Breast epithelium (tissue), 4 donors: ENCODE results near the gene LEP. TPM values are rescaled to one million over a fixed set of nuclear protein-coding genes. Genes with fewer than 3 reads are reported as not detected.

Experiments
- DNase-seq, 2 donors: peaks; one replicate each; pipeline ENCODE4 v3.0.0-alpha.2; 2019; ENCODE audit warnings: low spot score in 2 of 2
- H3K27ac ChIP-seq, 2 donors: fragments of 200-600 bp; sonication (generic) in 1 of 2; one replicate each; pipeline ENCODE4 v1.5.1; 2016 to 2019; ENCODE audit warnings: mild to moderate bottlenecking in 1 of 2
- H3K27me3 ChIP-seq, 2 donors: fragments of 200-600 bp; sonication (generic) in 1 of 2; one replicate each; pipeline versions ENCODE4 v1.5.1 to v1.6.0; 2017 to 2019; ENCODE audit warnings: control low read depth in 1 of 2, mild to moderate bottlenecking in 1 of 2
- H3K36me3 ChIP-seq: fragments of 200-600 bp; one replicate; pipeline ENCODE4 v1.5.1; 2019
- H3K4me1 ChIP-seq, 2 donors: fragments of 200-600 bp; sonication (generic); one replicate each; pipeline ENCODE4 v1.5.1; 2016 to 2019; ENCODE audit warnings: control low read depth in 1 of 2
- H3K4me3 ChIP-seq, 3 donors: fragments of 200-600 bp; sonication (generic); 1 replicate in 2 of 3; 2 replicates in 1 of 3; pipeline ENCODE4 v1.5.1; 2016 to 2019; ENCODE audit warnings: mild to moderate bottlenecking in 3 of 3, moderate library complexity in 2 of 3
- H3K9me3 ChIP-seq, 2 donors: fragments of 200-600 bp; sonication (generic) in 1 of 2; one replicate each; pipeline ENCODE4 v1.5.1; 2016 to 2019; ENCODE audit warnings: control low read depth in 1 of 2
- CTCF ChIP-seq, 3 donors: fragments of 450-650 bp; IDR thresholded peaks; one replicate each; pipeline ENCODE4 v1.5.1; 2016 to 2017; ENCODE audit warnings: antibody characterized with exemption in 3 of 3, mild to moderate bottlenecking in 3 of 3, moderate library complexity in 3 of 3
- POLR2A ChIP-seq: fragments of 450-650 bp; IDR thresholded peaks from one replicate; pipeline ENCODE4 v1.6.1; 2016; ENCODE audit warnings: antibody characterized with exemption, mild to moderate bottlenecking, moderate library complexity
- POLR2AphosphoS5 ChIP-seq, 3 donors: sonication (generic); formaldehyde crosslinking; IDR thresholded peaks; one replicate each; pipeline ENCODE4 v1.6.1; 2017; ENCODE audit warnings: antibody characterized with exemption in 3 of 3
- intact Hi-C: fragments of 100-400 bp; cut with DNase I; formaldehyde crosslinking; loops from one replicate; pipeline ENCODE4 v1.15.1; 2023; ENCODE audit warnings: low total_unique reads
- total RNA-seq, 3 donors: library from RNA; depleted of rRNA; stranded (reverse); fragments of >200 nt; gene quantifications; one replicate each; pipeline ENCODE4 v1.1.0, GENCODE V29; 2016

LEP gene
- total RNA-seq, 3 donors from 2014 or later = 41.6 to 498 (median 48.2) TPM

GRCh38 chr7:128268233-128268632 lies 27.2 kb downstream of the LEP start:
- Histone ChIP-seq H3K4me1 (peaks cover 0 to 11% of the 10 kb centered on the region in 2 donors), H3K4me3 (no peak overlapping the region), H3K27me3 (peaks cover 0 to 19% of the 10 kb centered on the region in 2 donors), H3K36me3 (no peaks in the 10 kb centered on the region), H3K27ac (peak overlapping the region; percentile 73 to 86), H3K9me3 (no peaks in the 10 kb centered on the region)
- intact Hi-C loops = no loop called here
- TF ChIP-seq POLR2AphosphoS5 (IDR thresholded peaks at IDR 0.05) (no peak), CTCF (IDR thresholded peaks at IDR 0.05) (no peak), POLR2A (no peak)
- peak in 1 of 2 donors; percentile 24 for DNase-seq

GRCh38 chr7:128270826-128271272 lies 29.8 kb downstream of the LEP start:
- H3K27ac ChIP-seq = no peak overlapping the region
- peak overlapping the region in 2 of 3 donors; percentile 44 to 64 for H3K4me3 ChIP-seq
- no peaks in the 10 kb centered on the region for H3K9me3 ChIP-seq
- intact Hi-C loops = no loop called here
- H3K27me3 ChIP-seq = peaks cover 0 to 19% of the 10 kb centered on the region in 2 donors
- DNase-seq = peak in 1 of 2 donors; percentile 47
- H3K4me1 ChIP-seq = peaks cover 0 to 11% of the 10 kb centered on the region in 2 donors
- TF ChIP-seq POLR2A (no peak), POLR2AphosphoS5 (IDR thresholded peaks at IDR 0.05) (no peak), CTCF (IDR thresholded peaks at IDR 0.05) (no peak)
- H3K36me3 ChIP-seq = no peaks in the 10 kb centered on the region

- Histone ChIP-seq H3K4me3 (peak overlapping the region; percentile 35 to 64 (median 44)), H3K36me3 (no peaks in the 10 kb centered on the region), H3K27ac (no peak overlapping the region), H3K27me3 (peaks cover 0 to 19% of the 10 kb centered on the region in 2 donors), H3K4me1 (peaks cover 0 to 10% of the 10 kb centered on the region in 2 donors), H3K9me3 (no peaks in the 10 kb centered on the region)
- TF ChIP-seq POLR2AphosphoS5 (IDR thresholded peaks at IDR 0.05) (no peak), CTCF (IDR thresholded peaks at IDR 0.05) (no peak), POLR2A (no peak)
- intact Hi-C loops = no loop called here
- DNase-seq = peak in 1 of 2 donors; percentile 34
Measured at GRCh38 chr7:128271471-128271941, 30.4 kb downstream of the LEP start.

GRCh38 chr7:128271942-128272481 lies 30.9 kb downstream of the LEP start:
- H3K27me3 ChIP-seq = peaks cover 0 to 19% of the 10 kb centered on the region in 2 donors
- no peak for TF ChIP-seq POLR2A
- no peak for TF ChIP-seq CTCF (IDR thresholded peaks at IDR 0.05)
- TF ChIP-seq POLR2AphosphoS5 (IDR thresholded peaks at IDR 0.05) = no peak
- H3K4me3 ChIP-seq = peak overlapping the region; percentile 35 to 64 (median 44)
- no peak overlapping the region for H3K27ac ChIP-seq
- no peaks in the 10 kb centered on the region for H3K36me3 ChIP-seq
- peak in 1 of 2 donors; percentile 33 for DNase-seq
- H3K9me3 ChIP-seq = no peaks in the 10 kb centered on the region
- intact Hi-C loops = no loop called here
- peaks cover 0 to 5% of the 10 kb centered on the region in 2 donors for H3K4me1 ChIP-seq

GRCh38 chr7:128274246-128274883 lies 33.3 kb downstream of the LEP start:
- Histone ChIP-seq H3K4me3 (no peak overlapping the region), H3K36me3 (no peaks in the 10 kb centered on the region), H3K9me3 (peaks cover 0 to 4% of the 10 kb centered on the region in 2 donors), H3K27me3 (peaks cover 0 to 19% of the 10 kb centered on the region in 2 donors), H3K27ac (no peak overlapping the region), H3K4me1 (no peaks in the 10 kb centered on the region)
- intact Hi-C loops = no loop called here
- no peak for TF ChIP-seq CTCF (IDR thresholded peaks at IDR 0.05)
- TF ChIP-seq POLR2A = no peak
- TF ChIP-seq POLR2AphosphoS5 (IDR thresholded peaks at IDR 0.05) = no peak
- no peak for DNase-seq
